HL-60/S4 treated with phorbol 12-myristate 13-acetate at 8.2 ng/mL for 4 days and 3 days (cell line): Measurements from ENCODE around the gene DEFB132.

Experiments
- in situ Hi-C: fragments of 300-500 bp; cut with MboI; formaldehyde crosslinking; loops from 2 replicates; pipeline ENCODE4 v1.15.0; 2022; ENCODE audit warnings: low sequenced_read_pairs

The DEFB132 gene

DNA sequence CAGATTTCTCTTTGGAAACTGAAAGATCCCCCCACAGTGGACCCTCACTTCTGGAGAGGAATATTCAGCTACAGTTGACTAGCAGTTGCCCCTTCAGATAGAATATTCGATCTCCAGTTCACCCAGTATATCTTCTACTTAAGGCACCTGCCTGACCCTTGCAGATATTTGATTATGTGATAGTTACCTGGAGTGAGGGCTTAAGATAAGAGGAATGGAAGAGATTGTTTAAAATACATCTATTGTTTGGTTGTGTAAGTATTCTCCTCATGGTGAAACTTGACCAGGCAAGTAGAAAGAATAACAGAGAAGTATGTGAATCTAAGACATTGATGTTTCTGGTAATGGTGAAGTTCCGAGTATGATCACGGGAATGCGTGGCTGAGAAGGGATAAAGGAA lies 38.3 kb downstream of the DEFB132 start:
- in situ Hi-C loops = no loop called here

DNA sequence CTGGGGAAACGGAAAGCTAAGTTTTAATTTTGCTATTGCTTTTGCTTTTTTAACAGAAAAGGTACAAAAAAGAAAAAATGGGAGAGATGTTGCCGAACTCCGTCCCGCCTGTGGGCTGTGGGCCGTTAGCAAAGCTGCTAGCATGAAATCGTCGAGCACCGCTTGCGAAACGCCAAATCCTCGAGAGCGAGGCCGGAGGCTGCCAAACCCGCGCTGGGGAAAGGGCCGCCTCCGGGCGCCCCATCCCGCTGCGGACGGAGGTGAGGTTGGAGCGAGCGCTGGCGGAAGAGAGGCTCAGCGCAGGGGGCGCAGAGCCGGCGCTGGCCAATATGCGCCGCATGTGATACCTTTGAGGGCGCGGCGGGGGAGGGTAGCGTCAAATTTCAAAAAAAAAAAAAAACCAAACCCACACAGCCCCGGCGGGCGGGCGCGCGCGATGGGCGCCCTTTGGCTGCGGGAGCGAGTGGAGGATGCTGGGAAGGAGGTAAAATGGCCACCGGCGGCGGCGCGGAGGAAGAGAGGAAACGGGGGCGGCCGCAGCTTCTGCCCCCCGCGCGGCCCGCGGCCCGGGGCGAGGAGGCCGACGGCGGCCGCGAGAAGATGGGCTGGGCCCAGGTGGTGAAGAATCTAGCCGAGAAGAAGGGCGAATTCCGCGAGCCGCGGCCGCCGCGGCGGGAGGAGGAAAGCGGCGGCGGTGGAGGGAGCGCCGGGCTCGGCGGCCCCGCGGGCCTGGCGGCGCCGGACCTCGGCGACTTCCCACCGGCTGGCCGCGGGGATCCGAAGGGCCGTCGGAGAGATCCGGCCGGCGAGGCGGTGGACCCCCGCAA lies 39.8 kb downstream of the DEFB132 start, which contains the start of gene ZCCHC3:
ZCCHC3 (plus strand) TSS at position 473 of the 827 bp plus-strand sequence; CDS start at position 490, 17 bp downstream.
- in situ Hi-C loops = no loop called here

DNA sequence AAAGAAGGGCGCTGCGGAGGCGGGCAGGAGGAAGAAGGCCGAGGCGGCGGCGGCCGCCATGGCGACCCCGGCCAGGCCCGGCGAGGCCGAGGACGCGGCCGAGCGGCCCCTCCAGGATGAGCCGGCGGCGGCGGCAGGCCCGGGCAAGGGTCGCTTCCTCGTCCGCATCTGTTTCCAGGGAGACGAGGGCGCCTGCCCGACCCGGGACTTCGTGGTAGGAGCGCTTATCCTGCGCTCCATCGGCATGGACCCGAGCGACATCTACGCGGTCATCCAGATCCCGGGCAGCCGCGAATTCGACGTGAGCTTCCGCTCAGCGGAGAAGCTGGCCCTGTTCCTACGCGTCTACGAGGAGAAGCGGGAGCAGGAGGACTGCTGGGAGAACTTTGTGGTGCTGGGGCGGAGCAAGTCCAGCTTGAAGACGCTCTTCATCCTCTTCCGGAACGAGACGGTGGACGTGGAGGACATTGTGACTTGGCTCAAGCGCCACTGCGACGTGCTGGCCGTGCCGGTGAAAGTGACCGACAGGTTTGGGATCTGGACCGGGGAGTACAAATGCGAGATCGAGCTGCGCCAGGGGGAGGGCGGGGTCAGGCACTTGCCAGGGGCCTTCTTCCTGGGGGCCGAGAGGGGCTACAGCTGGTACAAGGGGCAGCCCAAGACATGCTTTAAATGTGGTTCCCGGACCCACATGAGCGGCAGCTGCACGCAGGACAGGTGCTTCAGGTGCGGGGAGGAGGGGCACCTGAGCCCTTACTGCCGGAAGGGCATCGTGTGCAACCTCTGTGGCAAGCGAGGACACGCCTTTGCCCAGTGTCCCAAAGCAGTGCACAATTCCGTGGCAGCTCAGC lies 40.6 kb downstream of the DEFB132 start:
- in situ Hi-C loops = no loop called here

DNA sequence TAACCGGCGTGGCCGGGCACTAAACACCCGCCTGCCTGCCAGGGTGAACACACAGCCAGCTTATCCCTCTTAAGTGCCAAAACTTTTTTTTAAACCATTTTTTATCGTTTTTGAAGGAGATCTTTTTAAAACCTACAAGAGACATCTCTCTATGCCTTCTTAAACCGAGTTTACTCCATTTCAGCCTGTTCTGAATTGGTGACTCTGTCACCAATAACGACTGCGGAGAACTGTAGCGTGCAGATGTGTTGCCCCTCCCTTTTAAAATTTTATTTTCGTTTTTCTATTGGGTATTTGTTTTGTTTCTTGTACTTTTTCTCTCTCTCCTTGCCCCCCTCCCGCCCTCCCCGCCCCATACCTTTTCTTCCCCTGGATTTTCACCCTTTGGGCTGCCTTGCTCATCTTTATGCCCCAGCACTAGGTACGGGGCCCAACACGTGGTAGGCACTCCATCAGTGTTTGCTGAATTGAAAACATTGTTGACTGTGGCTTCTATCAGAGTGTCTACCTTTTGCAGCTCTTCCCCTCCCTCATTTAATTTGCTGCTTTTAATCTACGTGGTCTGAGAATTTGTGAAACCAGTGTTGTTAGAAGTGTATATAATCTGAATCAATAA lies 41.4 kb downstream of the DEFB132 start:
- in situ Hi-C loops = no loop called here

DNA sequence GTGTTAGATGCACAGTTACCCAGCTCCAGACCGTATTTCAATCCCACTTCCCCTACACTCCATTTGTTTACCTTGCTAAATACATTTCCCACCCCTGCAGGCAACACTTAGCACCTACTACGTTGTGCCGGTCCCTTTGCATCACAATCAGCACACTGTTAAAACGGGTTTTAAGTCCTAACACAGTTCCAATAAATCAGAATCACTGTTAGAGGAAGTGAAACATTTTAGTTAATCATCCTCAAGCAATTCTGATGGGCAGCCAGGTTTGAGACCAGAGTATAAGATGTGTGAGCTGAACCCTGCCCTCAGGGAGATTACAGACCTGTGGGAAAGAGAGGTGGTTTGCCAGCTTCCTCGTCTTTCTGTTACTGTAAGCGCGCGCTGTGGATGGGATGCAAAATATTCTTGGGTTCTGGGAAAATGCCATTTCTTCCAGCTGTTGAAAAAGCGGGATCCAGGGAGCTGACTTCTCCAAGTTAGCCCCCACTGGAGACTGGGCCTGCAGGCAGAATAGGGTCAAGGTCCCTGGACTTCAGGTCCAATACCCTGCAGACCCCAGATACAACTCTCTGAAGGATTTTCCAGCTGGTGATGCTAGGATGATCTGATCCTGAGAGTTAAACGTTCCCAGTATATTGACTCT lies 42.9 kb downstream of the DEFB132 start:
- in situ Hi-C loops = no loop called here

DNA sequence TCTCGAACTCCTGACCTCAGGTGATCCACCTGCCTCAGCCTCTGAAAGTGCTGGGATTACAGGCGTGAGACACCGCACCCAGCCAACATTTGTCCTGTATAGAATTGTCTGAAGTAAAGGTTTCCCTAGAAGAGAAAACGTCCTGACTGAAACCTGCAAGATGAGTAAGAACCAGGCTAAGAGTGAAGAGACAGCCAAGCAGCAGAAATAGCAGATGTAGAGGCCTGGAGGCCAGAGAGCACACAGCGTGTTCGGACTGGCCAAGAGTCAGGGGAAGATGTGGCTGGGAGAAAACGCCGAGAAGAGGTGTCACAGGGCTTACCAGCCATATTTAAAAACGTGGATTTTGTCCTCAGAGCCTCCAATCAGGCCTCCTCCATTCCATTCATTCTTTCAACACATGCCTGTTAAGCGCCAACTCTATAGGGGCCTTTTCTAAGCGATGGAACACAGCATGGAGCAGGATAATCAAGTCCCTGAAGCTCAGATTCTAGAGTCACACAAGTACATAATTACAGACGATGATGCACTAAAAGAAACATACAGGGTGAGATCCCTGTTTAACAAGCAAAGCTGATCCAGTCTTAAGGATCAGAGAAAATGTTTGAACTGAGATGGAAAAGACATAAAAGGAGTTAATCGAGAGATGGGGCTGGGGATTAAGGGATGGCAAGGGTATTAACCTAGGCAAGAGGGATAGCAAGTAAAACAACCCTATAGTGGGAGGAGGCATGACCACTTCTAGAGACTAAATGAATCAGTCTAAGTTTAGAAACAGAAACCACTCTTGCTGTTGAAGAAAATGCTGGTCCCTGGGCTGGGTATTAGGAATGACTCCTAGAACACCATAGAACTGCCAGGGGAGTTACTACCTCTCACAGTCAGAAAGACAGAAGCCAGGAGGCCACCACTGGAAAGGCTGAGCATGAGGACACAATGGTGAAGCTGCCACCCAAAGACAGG lies 44.6 kb downstream of the DEFB132 start:
- in situ Hi-C loops = no loop called here

DNA sequence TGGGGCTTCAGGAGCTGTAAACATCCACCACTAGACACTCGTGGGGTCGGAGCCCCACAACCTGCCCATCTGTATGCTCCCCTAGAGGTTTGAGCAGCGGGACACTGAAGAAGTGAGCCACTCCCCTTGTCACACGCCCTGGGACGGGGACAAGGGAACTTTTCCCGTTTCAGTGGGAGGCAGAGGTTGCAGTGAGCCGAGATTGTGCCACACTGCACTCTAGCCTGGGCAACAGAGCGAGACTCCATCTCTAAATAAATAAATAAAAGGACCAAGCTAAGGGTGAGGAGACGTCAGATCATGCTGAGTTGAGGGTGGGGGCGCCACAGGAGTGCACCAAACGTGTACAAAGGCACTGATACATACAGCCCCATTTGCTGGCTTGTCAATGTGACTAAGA lies 48.2 kb downstream of the DEFB132 start:
- in situ Hi-C loops = no loop called here

DNA sequence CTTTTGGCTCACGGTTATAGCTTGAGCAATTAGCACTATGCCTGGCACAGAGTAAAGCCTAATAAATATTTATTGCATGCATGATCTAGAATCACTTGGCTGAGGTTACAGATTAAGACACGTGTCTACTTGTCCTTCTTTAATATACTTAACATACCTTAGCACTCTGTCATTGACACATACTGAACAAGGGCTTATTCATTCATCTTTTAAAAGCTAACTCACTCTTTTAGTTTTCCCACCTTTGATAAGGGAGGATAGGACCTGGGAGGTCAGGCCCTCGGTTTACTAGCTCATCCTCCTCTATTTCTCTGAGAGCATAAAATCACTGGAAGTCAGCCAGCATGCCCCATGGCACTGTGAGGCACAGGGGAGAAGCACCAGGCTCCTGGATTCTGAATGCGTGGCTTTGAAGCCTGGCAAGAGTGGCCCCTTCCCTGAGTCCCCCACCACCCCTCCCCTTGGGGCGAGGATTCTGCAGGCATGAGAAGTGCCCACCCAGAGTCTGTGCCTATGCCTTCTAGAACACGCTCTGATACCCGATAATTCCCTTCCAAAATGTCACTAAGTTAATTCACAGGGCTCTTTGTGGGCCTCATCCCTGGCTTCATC lies 51.0 kb downstream of the DEFB132 start:
- in situ Hi-C loops = no loop called here

DNA sequence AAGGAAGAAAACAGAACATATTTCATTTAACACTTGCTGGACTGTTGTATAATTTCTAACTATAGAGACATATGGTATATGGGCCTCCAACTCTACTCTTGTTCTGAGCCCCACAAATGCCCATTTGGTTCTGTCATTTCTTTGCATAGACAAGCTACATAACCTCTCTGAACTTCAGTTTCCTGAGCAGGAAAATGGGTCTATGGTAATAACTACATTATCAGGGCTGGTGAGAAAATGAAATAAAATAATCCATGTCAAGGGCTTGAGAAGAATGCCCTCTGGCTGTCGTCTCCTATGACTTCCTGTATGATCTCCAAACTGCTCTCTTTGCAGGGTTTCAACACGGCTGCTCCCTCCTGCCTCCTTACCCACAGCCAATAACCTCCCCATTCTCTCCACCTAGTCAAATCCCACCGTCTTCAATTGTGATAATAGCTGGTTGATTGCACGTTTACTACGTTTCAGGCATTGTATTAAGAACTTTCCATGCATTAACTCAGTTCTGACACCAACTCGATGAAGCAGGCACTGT lies 51.8 kb downstream of the DEFB132 start:
- in situ Hi-C loops = no loop called here

DNA sequence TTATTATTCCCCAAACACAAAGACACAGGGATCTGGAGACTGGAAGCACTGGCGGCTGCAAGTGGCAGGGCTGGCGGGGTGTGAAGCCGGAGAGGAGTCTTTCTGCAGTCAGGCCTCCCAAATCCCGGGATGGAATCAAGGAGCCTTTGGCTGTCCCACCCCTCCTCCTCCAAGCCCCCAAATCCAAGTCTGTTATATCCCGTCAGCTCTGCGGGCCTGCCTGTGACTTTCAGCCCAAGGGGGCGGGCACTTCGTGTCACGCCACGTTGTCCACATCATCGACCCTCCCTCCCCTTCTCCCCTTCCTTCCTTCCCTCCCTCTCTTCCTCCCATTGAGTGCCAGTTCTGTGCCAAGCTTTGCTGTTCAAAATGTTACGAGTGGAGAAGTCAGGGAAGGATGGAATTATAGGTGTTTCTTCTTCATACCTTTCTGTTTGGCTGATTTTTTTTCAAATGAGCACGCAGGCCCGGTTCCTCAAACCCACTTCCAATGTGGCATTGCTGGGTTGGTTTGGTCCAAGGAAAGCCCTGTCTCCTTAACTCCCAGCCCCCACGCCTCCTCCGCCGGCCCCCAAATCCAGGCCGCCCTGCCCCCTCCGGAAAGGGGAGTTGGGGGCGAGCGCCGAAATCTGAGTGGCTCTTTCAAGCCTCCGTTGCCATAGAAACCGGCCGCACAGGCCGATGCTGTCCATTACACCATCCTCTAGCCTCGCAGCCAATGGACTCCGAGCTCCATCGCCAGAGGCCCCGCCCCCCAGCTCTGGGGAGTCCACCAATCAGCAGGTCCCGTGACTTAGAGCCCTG lies 52.5 kb downstream of the DEFB132 start:
- in situ Hi-C loops = no loop called here

DNA sequence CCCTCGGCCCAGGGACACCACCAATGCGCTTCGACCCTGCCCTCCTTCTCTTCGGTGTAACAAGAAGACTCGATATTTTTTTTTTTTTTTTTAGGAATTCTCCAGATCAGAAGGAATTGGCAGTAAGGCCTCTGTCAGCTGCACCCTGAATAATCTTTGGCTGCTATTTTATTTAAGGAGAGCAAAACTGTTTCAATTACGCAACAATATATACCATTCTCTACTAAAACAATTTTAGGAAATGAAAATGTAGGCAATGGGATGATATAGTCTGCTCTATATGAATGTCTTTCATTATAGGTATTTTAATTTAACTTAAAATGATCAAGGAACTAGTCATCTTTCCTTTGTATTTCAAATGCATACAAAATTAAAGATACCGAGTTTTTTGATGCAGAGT lies 53.1 kb downstream of the DEFB132 start:
- in situ Hi-C loops = no loop called here
